Transverse colon (tissue), 4 donors: ENCODE results near the gene ZCWPW2. TPM values are rescaled to one million over a fixed set of nuclear protein-coding genes. Genes with fewer than 3 reads are reported as not detected.

Source experiments
- DNase-seq: peaks from one replicate; pipeline ENCODE4 v3.0.0-alpha.2; 2019
- H3K27ac ChIP-seq, 4 donors: fragments of 200-600 bp; sonication (generic); 2 replicates each; pipeline ENCODE4 v1.5.1; 2016 to 2018; ENCODE audit warnings: inconsistent platforms in 4 of 4
- H3K27me3 ChIP-seq: fragments of 200-600 bp; sonication (generic); 2 replicates; pipeline ENCODE4 v1.5.1; 2017; ENCODE audit warnings: inconsistent platforms
- H3K36me3 ChIP-seq, 4 donors: fragments of 200-600 bp; sonication (generic); 2 replicates each; pipeline ENCODE4 v1.5.1; 2017 to 2019; ENCODE audit warnings: inconsistent platforms in 4 of 4
- H3K4me1 ChIP-seq, 4 donors: fragments of 200-600 bp; sonication (generic); 2 replicates each; pipeline ENCODE4 v1.5.1; 2017 to 2020; ENCODE audit warnings: inconsistent platforms in 4 of 4
- H3K4me3 ChIP-seq, 4 donors: fragments of 200-600 bp; sonication (generic); 1 replicate in 1 of 4; 2 replicates in 3 of 4; pipeline versions ENCODE4 v1.5.1 to v1.6.1; 2017 to 2019; ENCODE audit warnings: inconsistent platforms in 4 of 4
- H3K9me3 ChIP-seq, 2 donors: fragments of 200-600 bp; sonication (generic); 2 replicates each; pipeline ENCODE4 v1.5.1; 2017 to 2019; ENCODE audit warnings: inconsistent platforms in 2 of 2
- EP300 ChIP-seq: sonication (generic); formaldehyde crosslinking; IDR thresholded peaks from one replicate; pipeline ENCODE4 v1.6.1; 2017; ENCODE audit warnings: antibody characterized with exemption, low read depth
- POLR2A ChIP-seq: fragments of 450-650 bp; IDR thresholded peaks from one replicate; pipeline ENCODE4 v1.6.1; 2016; ENCODE audit warnings: antibody characterized with exemption, mild to moderate bottlenecking, moderate library complexity
- POLR2AphosphoS5 ChIP-seq, 3 donors: sonication (generic); formaldehyde crosslinking; IDR thresholded peaks; one replicate each; pipeline ENCODE4 v1.6.1; 2016; ENCODE audit warnings: antibody characterized with exemption in 3 of 3
- WGBS, 2 donors: methylation state at CpG; one replicate each; pipeline ENCODE4 v1.1.5; 2018; ENCODE audit warnings: low coverage in 1 of 2; 5-methylcytosine and 5-hydroxymethylcytosine counted together
- in situ Hi-C, 4 donors: fragments of 200-750 bp; cut with MboI; loops; one replicate each; pipeline versions ENCODE4 v1.15.0 to v1.15.1; 2017; ENCODE audit warnings: low sequenced_read_pairs in 3 of 4, low pct_ligation_motif_present in 1 of 4, low pct_unique_long_range_greater_than_20kb in 1 of 4
- intact Hi-C: fragments of 100-400 bp; cut with DNase I; formaldehyde crosslinking; loops from one replicate; pipeline ENCODE4 v1.15.1; 2023; ENCODE audit warnings: low total_unique reads
- total RNA-seq, 4 donors: library from RNA; depleted of rRNA; stranded (reverse); fragments of >200 nt; gene quantifications; one replicate each; pipeline ENCODE4 v1.1.0, GENCODE V29; 2016
- TF ChIP-seq, protein P1 (sequence below), 5 experiments: fragments of 200-600 bp in 3 of 5; fragments of 450-650 bp in 2 of 5; sonication (generic) in 3 of 5; IDR thresholded peaks; 1 replicate in 2 of 5; 2 replicates in 3 of 5; pipeline ENCODE4 v1.5.1; 2016 to 2017; ENCODE audit warnings: antibody characterized with exemption in 5 of 5, inconsistent platforms in 3 of 5, mild to moderate bottlenecking in 2 of 5, moderate library complexity in 1 of 5

The ZCWPW2 gene
- total RNA-seq, 4 donors from 2014 or later = 0.41 to 0.79 TPM; not detected in 2

DNA sequence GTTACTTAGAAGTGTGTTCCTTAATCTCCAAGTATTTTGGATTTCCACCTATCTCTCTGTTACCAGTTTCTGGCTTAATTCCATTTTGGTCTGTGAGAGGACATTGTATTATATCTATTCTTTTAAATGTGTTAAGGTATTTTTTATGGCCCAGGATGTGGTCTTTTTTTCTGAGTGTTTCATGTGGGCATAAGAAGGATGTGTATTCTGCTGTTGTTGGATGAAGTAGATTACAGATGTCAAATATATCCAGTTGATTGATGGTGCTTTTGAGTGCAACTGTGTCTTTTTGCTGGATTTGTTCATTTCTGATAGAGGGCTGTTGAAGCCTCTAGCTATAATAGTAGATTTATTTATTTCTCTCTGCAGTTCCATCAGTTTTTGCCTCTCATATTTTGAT is 136.6 kb downstream of the ZCWPW2 start:
- Histone ChIP-seq H3K4me1 (no peaks in the 10 kb centered on the region), H3K36me3 (no peaks in the 10 kb centered on the region), H3K4me3 (no peak overlapping the region), H3K27me3 (no peaks in the 10 kb centered on the region), H3K9me3 (peaks cover 4 to 10% of the 10 kb centered on the region in 2 donors), H3K27ac (no peak overlapping the region)
- intact Hi-C loops (no loop called here), in situ Hi-C loops (no loop called here)
- DNase-seq = no peak
- TF ChIP-seq POLR2A = no peak
- no peak for TF ChIP-seq EP300
- no peak for TF ChIP-seq POLR2AphosphoS5 (IDR thresholded peaks at IDR 0.05)
- TF ChIP-seq, protein P1, sequence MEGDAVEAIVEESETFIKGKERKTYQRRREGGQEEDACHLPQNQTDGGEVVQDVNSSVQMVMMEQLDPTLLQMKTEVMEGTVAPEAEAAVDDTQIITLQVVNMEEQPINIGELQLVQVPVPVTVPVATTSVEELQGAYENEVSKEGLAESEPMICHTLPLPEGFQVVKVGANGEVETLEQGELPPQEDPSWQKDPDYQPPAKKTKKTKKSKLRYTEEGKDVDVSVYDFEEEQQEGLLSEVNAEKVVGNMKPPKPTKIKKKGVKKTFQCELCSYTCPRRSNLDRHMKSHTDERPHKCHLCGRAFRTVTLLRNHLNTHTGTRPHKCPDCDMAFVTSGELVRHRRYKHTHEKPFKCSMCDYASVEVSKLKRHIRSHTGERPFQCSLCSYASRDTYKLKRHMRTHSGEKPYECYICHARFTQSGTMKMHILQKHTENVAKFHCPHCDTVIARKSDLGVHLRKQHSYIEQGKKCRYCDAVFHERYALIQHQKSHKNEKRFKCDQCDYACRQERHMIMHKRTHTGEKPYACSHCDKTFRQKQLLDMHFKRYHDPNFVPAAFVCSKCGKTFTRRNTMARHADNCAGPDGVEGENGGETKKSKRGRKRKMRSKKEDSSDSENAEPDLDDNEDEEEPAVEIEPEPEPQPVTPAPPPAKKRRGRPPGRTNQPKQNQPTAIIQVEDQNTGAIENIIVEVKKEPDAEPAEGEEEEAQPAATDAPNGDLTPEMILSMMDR (IDR thresholded peaks at IDR 0.05) = no peak

GRCh38 chr3:28495301-28495700 is 146.8 kb downstream of the ZCWPW2 start:
- no peaks in the 10 kb centered on the region for H3K27me3 ChIP-seq
- intact Hi-C loops = no loop called here
- no peaks in the 10 kb centered on the region for H3K36me3 ChIP-seq
- DNase-seq = no peak
- TF ChIP-seq EP300 (no peak), POLR2AphosphoS5 (IDR thresholded peaks at IDR 0.05) (no peak), POLR2A (no peak)
- TF ChIP-seq, protein P1 (IDR thresholded peaks at IDR 0.05) = no peak
- H3K9me3 ChIP-seq = no peaks in the 10 kb centered on the region
- H3K4me1 ChIP-seq = no peaks in the 10 kb centered on the region
- in situ Hi-C loops = no loop called here
- no peak overlapping the region for H3K4me3 ChIP-seq
- no peak overlapping the region for H3K27ac ChIP-seq

DNA sequence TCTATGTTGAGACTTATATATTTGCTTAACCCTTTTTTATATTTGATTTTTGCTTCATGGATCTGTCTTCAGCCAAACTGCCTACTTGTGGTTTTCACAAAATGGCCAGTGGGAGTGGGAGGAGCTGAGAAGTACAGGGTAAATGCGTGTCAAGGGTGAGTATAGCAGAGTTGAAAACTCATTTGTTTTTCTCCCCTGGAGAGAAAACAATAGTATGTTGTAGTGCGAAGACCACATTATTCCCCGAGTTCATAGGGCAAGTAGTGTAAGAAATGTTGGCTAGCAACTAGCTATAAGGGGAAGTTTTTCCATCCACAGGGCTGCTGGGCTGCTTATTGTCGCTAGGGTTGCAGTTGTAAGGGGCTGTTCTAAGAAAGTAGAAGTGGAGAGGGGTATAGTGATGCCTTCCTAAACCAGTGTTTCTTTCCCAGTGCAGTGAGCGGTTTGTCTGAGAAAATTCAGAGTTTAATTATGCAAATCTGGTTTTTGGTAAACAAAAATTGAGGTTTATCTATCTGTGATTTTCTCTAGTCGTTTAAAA is 153.9 kb downstream of the ZCWPW2 start:
- H3K27me3 ChIP-seq = no peaks in the 10 kb centered on the region
- WGBS, 2 donors = 70 to 79% methylated on average over 3 to 6 of the region's 6 CpGs
- in situ Hi-C loops = no loop called here

GRCh38 chr3:28504976-28505375 is 156.5 kb downstream of the ZCWPW2 start:
- Histone ChIP-seq H3K27me3 (no peaks in the 10 kb centered on the region), H3K4me1 (no peaks in the 10 kb centered on the region), H3K4me3 (no peak overlapping the region), H3K36me3 (no peaks in the 10 kb centered on the region), H3K27ac (no peak overlapping the region), H3K9me3 (no peaks in the 10 kb centered on the region)
- DNase-seq = no peak
- in situ Hi-C loops = no loop called here
- intact Hi-C loops = no loop called here
- WGBS, 2 donors = 0% methylated on average over 1 of the region's 1 CpG
- TF ChIP-seq EP300 = no peak
- TF ChIP-seq, protein P1 (IDR thresholded peaks at IDR 0.05) = no peak
- TF ChIP-seq POLR2AphosphoS5 (IDR thresholded peaks at IDR 0.05) = no peak
- no peak for TF ChIP-seq POLR2A

More for the DNA sequence above, 153.9 kb downstream of the ZCWPW2 start:
- Histone ChIP-seq H3K36me3 (no peaks in the 10 kb centered on the region), H3K9me3 (no peaks in the 10 kb centered on the region), H3K4me3 (no peak overlapping the region), H3K27ac (no peak overlapping the region), H3K4me1 (no peaks in the 10 kb centered on the region)
- DNase-seq = no peak
- intact Hi-C loops = no loop called here
- no peak for TF ChIP-seq POLR2A
- TF ChIP-seq, protein P1 (IDR thresholded peaks at IDR 0.05) = no peak
- no peak for TF ChIP-seq POLR2AphosphoS5 (IDR thresholded peaks at IDR 0.05)
- TF ChIP-seq EP300 = no peak
